ENCODE data around the gene DENND4A. TPM values are rescaled to one million over a fixed set of nuclear protein-coding genes. Genes with fewer than 3 reads are reported as not detected.

DENND4A gene
- total RNA-seq, 4 donors from 2014 or later: 12.2 to 42.1 (median 14.2) TPM

GRCh38 chr15:65724464-65725215, 67.5 kb downstream of the DENND4A start:
- no peak overlapping the region for H3K4me3 ChIP-seq
- H3K4me1 ChIP-seq: no peaks in the 10 kb centered on the region
- TF ChIP-seq POLR2AphosphoS5 (IDR thresholded peaks at IDR 0.05): no peak
- TF ChIP-seq, protein P1, sequence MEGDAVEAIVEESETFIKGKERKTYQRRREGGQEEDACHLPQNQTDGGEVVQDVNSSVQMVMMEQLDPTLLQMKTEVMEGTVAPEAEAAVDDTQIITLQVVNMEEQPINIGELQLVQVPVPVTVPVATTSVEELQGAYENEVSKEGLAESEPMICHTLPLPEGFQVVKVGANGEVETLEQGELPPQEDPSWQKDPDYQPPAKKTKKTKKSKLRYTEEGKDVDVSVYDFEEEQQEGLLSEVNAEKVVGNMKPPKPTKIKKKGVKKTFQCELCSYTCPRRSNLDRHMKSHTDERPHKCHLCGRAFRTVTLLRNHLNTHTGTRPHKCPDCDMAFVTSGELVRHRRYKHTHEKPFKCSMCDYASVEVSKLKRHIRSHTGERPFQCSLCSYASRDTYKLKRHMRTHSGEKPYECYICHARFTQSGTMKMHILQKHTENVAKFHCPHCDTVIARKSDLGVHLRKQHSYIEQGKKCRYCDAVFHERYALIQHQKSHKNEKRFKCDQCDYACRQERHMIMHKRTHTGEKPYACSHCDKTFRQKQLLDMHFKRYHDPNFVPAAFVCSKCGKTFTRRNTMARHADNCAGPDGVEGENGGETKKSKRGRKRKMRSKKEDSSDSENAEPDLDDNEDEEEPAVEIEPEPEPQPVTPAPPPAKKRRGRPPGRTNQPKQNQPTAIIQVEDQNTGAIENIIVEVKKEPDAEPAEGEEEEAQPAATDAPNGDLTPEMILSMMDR (IDR thresholded peaks at IDR 0.05): no peak
- TF ChIP-seq EP300 (IDR thresholded peaks at IDR 0.05): no peak
- TF ChIP-seq POLR2A (IDR thresholded peaks at IDR 0.05): no peak
- no peak overlapping the region for H3K27ac ChIP-seq
- no peaks in the 10 kb centered on the region for H3K27me3 ChIP-seq
- peaks cover 46% of the 10 kb centered on the region for H3K36me3 ChIP-seq
- H3K9me3 ChIP-seq: no peaks in the 10 kb centered on the region
- DNase-seq (ENCODE audit: low spot score in 2 of 2): no peak
- WGBS: 94% methylated on average over 3 of the region's 3 CpGs

DNA sequence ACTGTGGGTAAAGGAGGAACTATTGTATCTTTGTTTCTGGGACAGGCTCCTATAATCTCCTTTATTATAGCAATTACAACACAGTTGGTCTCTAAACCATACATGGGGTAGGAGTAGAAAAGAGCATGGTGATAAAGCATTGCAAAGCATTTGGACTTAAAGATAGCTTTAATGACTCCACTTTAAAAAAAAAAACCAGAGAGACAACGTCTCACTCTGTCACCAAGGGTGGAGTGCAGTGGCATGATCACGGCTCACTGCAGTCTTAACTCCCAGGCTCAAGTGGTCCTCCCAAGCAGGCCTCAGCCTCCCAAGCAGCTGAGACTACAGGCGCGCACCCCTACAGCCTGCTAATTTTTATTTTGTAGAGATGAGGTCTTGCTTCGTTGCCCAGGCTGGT, 68.2 kb downstream of the DENND4A start:
- no peak for TF ChIP-seq EP300 (IDR thresholded peaks at IDR 0.05)
- TF ChIP-seq POLR2A (IDR thresholded peaks at IDR 0.05): no peak
- TF ChIP-seq, protein P1 (IDR thresholded peaks at IDR 0.05): no peak
- no peak for TF ChIP-seq POLR2AphosphoS5 (IDR thresholded peaks at IDR 0.05)
- no peak overlapping the region for H3K27ac ChIP-seq
- no peak for DNase-seq (ENCODE audit: low spot score in 2 of 2)
- H3K36me3 ChIP-seq: peaks cover 47% of the 10 kb centered on the region
- no peaks in the 10 kb centered on the region for H3K4me1 ChIP-seq
- no peaks in the 10 kb centered on the region for H3K9me3 ChIP-seq
- WGBS: 85% methylated on average over 5 of the region's 5 CpGs
- no peak overlapping the region for H3K4me3 ChIP-seq
- no peaks in the 10 kb centered on the region for H3K27me3 ChIP-seq

DNA sequence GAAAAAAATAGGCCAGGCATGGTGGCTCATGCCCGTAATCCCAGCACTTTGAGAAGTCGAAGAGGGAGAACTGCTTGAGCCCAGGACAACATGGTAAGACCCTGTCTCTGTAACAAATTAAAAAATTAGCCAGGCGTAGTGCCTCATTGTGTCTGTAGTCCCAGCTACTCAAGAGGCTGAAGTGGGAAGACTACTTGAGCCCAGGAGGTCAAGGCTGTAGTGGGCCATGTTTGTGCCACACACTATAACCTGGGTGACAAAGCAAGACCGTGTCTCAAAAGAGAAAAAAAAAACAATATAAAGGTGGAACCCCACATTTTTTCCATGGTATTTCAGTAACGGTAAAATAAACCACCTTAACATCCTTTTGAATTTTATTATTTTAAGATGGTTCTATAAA, 69.9 kb downstream of the DENND4A start:
- Histone ChIP-seq H3K27me3 (no peaks in the 10 kb centered on the region), H3K4me1 (no peaks in the 10 kb centered on the region), H3K27ac (no peak overlapping the region), H3K36me3 (peaks cover 49% of the 10 kb centered on the region), H3K9me3 (no peaks in the 10 kb centered on the region), H3K4me3 (no peak overlapping the region)
- TF ChIP-seq, protein P1 (IDR thresholded peaks at IDR 0.05): no peak
- TF ChIP-seq POLR2AphosphoS5 (IDR thresholded peaks at IDR 0.05) (no peak), POLR2A (IDR thresholded peaks at IDR 0.05) (no peak), EP300 (IDR thresholded peaks at IDR 0.05) (no peak)
- 97% methylated on average over 5 of the region's 5 CpGs for WGBS
- no peak for DNase-seq (ENCODE audit: low spot score in 2 of 2)

GRCh38 chr15:65712415-65712814, 79.7 kb downstream of the DENND4A start:
- no peak for TF ChIP-seq EP300 (IDR thresholded peaks at IDR 0.05)
- Histone ChIP-seq H3K9me3 (no peaks in the 10 kb centered on the region), H3K36me3 (peaks cover 27% of the 10 kb centered on the region), H3K27me3 (no peaks in the 10 kb centered on the region), H3K4me1 (no peaks in the 10 kb centered on the region), H3K4me3 (no peak overlapping the region), H3K27ac (no peak overlapping the region)
- DNase-seq (ENCODE audit: low spot score in 2 of 2): no peak
- WGBS: 81% methylated on average over 2 of the region's 2 CpGs

GRCh38 chr15:65695081-65695480, 97.0 kb downstream of the DENND4A start:
- no peaks in the 10 kb centered on the region for H3K9me3 ChIP-seq
- DNase-seq (ENCODE audit: low spot score in 2 of 2): no peak
- H3K27ac ChIP-seq: no peak overlapping the region
- no peaks in the 10 kb centered on the region for H3K27me3 ChIP-seq
- H3K4me1 ChIP-seq: no peaks in the 10 kb centered on the region
- peaks cover 36% of the 10 kb centered on the region for H3K36me3 ChIP-seq
- H3K4me3 ChIP-seq: no peak overlapping the region
- TF ChIP-seq EP300 (IDR thresholded peaks at IDR 0.05) (no peak), POLR2AphosphoS5 (IDR thresholded peaks at IDR 0.05) (no peak), POLR2A (IDR thresholded peaks at IDR 0.05) (no peak)
- TF ChIP-seq, protein P1 (IDR thresholded peaks at IDR 0.05): no peak
- WGBS: 99% methylated on average over 2 of the region's 2 CpGs
